Limb (tissue), 2 donors: ENCODE measurements around the gene SLC27A1.
"Not testable (repeated sequence)": the region's sequence is repeated elsewhere in the genome, so short reads cannot be mapped to it uniquely, and the experiment has no call there.

Source experiments
- DNase-seq, 2 donors: peaks; one replicate each; pipeline ENCODE4 v3.0.0-alpha.2; 2016; ENCODE audit errors: extremely low spot score in 2 of 2

Gene SLC27A1

GRCh38 chr19:17510220-17510993, 40.1 kb downstream of the SLC27A1 start:
- no peak for DNase-seq

GRCh38 chr19:17511724-17512573, 41.6 kb downstream of the SLC27A1 start:
- DNase-seq, result peak; percentile 71 to 89

GRCh38 chr19:17512574-17512939, 42.2 kb downstream of the SLC27A1 start:
- no peak for DNase-seq

GRCh38 chr19:17515408-17516149, 45.3 kb downstream of the SLC27A1 start:
- no peak for DNase-seq

- DNase-seq, result no peak
These were observed 47.6 kb downstream of the SLC27A1 start for GRCh38 chr19:17517898-17518297.

- DNase-seq, result not testable (repeated sequence)
These were observed 48.3 kb downstream of the SLC27A1 start for GRCh38 chr19:17518654-17519053.

- no peak for DNase-seq
These were observed 49.6 kb downstream of the SLC27A1 start for GRCh38 chr19:17519967-17520366.

GRCh38 chr19:17520865-17521264, 50.5 kb downstream of the SLC27A1 start:
- DNase-seq, result no peak

GRCh38 chr19:17522988-17523872, 52.9 kb downstream of the SLC27A1 start:
- DNase-seq, result no peak

- no peak for DNase-seq
These were observed 54.3 kb downstream of the SLC27A1 start for GRCh38 chr19:17524651-17525050.

- no peak for DNase-seq
These were observed 54.8 kb downstream of the SLC27A1 start for GRCh38 chr19:17525141-17525540.

- DNase-seq, result no peak
These were observed 56.6 kb downstream of the SLC27A1 start for GRCh38 chr19:17526922-17527321.

- no peak for DNase-seq
These were observed 57.0 kb downstream of the SLC27A1 start for GRCh38 chr19:17527326-17527725.

- no peak for DNase-seq
These were observed 58.3 kb downstream of the SLC27A1 start for GRCh38 chr19:17528610-17529009.

- no peak for DNase-seq
These were observed 59.2 kb downstream of the SLC27A1 start for GRCh38 chr19:17529239-17530158.

- no peak for DNase-seq
These were observed 60.3 kb downstream of the SLC27A1 start for GRCh38 chr19:17530586-17530985.

GRCh38 chr19:17532116-17532515, 61.8 kb downstream of the SLC27A1 start:
- DNase-seq, result no peak

- no peak for DNase-seq
These were observed 62.2 kb downstream of the SLC27A1 start for GRCh38 chr19:17532557-17532956.

GRCh38 chr19:17534767-17535166, 64.4 kb downstream of the SLC27A1 start:
- no peak for DNase-seq

GRCh38 chr19:17536955-17537354, 66.6 kb downstream of the SLC27A1 start:
- DNase-seq, result no peak
